ENCODE results near the gene AGPAT3.

- TF ChIP-seq POLR2A (IDR thresholded peaks at IDR 0.05) (no peak), CTCF (IDR thresholded peaks at IDR 0.05) (no peak), POLR2AphosphoS5 (IDR thresholded peaks at IDR 0.05) (no peak)
These were observed 6.5 kb downstream of the AGPAT3 start for GRCh38 chr21:43871487-43871886.
